HG03280 (cell line): ENCODE data around the gene KIAA1614.

Experiments
- ATAC-seq: cut with Tn5 transposase; IDR thresholded peaks from one replicate; pipeline ENCODE4 v1.9.1; 2021; ENCODE audit warnings: mild to moderate bottlenecking, moderate library complexity; ENCODE audit not compliant: unreplicated experiment

The KIAA1614 gene

DNA sequence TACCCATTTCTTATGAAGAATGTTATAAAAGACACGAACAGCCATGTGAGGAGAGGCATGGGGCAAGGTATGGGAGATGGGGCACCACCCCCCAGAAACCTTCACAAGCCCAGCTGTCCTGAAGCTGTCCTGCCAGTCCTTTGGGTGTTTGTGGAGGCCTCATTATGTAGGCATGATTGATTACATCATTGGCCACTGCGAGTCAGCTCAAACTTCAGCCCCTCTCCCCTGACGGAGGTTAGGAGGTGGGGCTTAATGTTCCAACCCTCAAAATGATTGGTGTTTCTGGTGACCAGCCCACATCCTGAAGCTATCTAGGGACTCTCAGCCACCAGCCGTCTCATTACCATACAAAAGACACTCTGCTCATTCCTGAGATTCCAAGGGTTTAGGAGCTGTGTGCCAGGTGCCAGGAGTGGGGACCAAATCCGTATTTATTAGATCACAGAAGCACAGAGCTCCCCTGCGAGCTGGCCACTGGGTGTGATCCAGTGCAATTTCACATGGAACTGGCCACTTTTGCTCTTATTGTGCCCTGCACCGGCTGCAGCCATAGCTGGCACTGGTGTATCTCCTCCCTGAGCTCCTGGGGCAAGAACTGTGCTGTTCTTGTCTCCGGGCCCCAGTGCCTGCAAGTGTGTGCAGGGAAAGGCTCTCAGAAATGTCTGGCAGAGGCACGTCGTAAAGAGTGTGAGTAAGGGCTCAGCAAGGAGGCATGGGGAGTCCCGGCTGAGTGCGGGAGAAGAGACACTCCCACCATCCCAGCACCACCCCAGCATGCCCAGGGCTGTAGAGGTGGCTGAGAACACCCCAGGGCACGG, 10.5 kb downstream of the KIAA1614 start:
- no peak for ATAC-seq

GRCh38 chr1:180923887-180924286, 11.2 kb downstream of the KIAA1614 start:
- ATAC-seq: no peak

- no peak for ATAC-seq
Observed at GRCh38 chr1:180924939-180925338, 12.2 kb downstream of the KIAA1614 start.

DNA sequence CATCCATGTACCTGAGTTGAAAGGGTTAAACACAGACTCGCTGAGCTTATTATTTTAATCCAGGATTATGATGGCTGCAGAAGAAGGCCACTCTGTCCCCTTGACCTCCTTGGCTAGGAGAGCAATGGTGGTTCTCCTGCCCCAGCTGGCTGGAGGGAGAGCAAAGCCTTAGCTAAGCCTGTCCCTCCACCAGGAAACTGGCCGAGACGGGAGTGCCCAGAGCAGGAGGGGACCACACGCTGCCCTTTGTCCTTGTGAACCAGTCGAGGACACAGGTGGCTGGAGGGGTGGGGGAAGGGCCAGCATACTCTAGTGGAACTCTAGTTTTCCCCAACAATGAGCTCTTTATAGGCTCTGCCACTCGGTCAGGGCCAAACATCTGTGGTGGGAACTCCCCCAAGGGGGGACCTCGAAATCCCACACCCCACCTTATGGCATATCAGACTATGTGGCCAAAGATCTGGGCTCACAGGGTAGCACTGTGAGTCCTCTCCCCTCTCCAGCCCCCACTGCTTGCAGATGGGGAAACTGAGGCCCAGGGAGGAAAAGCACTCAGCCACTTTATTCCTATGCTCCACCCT, 12.9 kb downstream of the KIAA1614 start:
- no peak for ATAC-seq

- no peak for ATAC-seq
Observed at GRCh38 chr1:180926164-180926981, 13.7 kb downstream of the KIAA1614 start.

GRCh38 chr1:180927348-180927747, 14.7 kb downstream of the KIAA1614 start:
- no peak for ATAC-seq

DNA sequence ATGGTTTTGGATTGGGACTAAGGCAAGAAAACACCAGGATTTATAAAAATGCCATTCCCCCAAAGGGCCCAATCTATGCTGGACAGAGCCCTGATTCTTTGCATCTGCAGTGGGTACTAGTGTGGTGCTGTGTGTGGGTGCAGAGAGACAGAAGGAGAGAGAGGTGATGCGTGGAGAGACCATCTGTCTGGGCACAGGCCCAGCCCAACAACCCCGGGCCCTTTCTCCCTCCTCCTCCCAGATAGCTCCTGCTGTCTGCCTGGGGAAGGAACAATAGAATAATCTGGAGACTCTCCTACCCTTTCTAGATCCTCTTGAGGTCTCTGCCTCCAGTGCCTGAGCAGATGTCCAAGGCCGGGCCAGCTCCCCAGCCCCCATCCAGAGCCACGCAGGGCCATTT, 15.1 kb downstream of the KIAA1614 start:
- ATAC-seq: no peak

GRCh38 chr1:180928331-180929230, 15.9 kb downstream of the KIAA1614 start:
- ATAC-seq: no peak

GRCh38 chr1:180929389-180929788, 16.7 kb downstream of the KIAA1614 start:
- no peak for ATAC-seq

GRCh38 chr1:180930687-180931086, 18.0 kb downstream of the KIAA1614 start:
- ATAC-seq: no peak

DNA sequence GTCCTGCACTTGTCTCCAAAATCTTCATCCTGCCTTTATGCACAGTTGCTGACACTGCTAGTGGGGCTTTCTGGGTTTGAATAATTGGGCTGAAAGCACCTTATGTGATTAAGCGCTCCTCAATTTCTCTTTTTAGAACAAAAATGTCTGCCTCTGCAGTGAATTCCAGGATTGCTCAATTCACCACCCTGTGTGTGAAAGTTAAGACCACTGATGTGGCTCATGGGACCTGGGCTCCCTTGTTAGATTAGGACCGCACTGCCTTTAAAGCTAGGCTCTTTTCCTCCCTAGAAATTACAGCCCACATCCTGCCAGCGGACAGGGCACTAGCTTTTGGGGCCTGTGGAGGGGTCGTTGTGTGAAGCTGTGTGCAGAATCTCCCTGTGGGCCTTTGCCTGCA, 18.8 kb downstream of the KIAA1614 start:
- no peak for ATAC-seq

- ATAC-seq: no peak
Observed at GRCh38 chr1:180932378-180932777, 19.7 kb downstream of the KIAA1614 start.

GRCh38 chr1:180933141-180933540, 20.4 kb downstream of the KIAA1614 start:
- ATAC-seq: no peak

- no peak for ATAC-seq
Observed at GRCh38 chr1:180934563-180934962, 21.9 kb downstream of the KIAA1614 start.

GRCh38 chr1:180935326-180936109, 22.8 kb downstream of the KIAA1614 start:
- ATAC-seq: no peak

DNA sequence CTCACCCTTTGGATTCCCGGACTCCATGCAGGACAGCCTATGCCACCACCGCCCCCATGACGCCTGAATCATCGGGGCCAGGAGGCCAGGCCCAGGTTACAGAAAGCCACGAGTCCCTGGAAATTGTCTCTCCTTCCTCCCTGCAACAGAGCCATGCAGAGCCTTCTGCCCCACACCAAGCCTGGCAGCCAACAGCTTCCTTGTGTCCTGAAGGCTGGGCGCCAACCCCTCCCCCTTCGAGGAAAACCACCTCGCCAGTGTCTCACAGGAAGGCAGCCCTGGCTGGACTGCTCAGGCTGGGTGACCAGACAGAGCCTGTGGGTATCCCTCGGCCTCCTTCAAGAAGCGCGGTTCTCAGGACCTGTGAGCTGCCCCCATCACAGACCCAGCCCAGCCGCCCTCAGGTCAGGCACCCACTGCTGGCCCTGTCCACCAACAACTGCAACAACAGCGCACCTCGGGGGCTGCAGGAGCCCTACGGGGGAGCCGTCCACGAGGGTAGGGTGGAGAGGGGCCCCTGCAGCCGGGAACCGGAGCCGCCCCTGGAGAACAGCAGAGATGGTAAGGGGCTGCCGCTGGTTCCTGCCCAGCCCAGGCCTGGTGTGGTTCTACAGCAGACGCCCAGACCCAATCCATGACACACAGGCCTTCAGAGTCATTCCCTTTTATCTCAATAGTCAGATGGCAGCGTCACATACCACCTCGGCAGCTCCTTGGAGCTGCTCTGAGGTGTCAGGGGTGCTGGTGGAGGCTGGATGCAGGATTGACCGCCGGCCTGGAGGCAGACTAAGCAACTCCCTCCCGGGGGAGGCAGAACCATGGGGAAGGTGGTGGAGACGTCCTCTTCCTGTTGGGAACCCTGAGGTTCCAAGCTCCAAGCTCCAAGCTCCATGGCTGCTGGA, 23.7 kb downstream of the KIAA1614 start:
- no peak for ATAC-seq

- no peak for ATAC-seq
Observed at GRCh38 chr1:180937012-180937372, 24.3 kb downstream of the KIAA1614 start.

GRCh38 chr1:180937624-180938225, 25.0 kb downstream of the KIAA1614 start:
- no peak for ATAC-seq
